GM18508 (cell line): Measurements from ENCODE around the gene LPXN.

Experiments used
- ATAC-seq: cut with Tn5 transposase; IDR thresholded peaks from one replicate; pipeline ENCODE4 v1.9.1; 2021; ENCODE audit warnings: moderate number of reproducible peaks; ENCODE audit not compliant: insufficient read depth, unreplicated experiment

LPXN gene

GRCh38 chr11:58525037-58525614 is 50.5 kb downstream of the LPXN start:
- ATAC-seq, result peak; percentile 76

- ATAC-seq, result peak; percentile 25
Observed at GRCh38 chr11:58524232-58525036, 51.2 kb downstream of the LPXN start.

DNA sequence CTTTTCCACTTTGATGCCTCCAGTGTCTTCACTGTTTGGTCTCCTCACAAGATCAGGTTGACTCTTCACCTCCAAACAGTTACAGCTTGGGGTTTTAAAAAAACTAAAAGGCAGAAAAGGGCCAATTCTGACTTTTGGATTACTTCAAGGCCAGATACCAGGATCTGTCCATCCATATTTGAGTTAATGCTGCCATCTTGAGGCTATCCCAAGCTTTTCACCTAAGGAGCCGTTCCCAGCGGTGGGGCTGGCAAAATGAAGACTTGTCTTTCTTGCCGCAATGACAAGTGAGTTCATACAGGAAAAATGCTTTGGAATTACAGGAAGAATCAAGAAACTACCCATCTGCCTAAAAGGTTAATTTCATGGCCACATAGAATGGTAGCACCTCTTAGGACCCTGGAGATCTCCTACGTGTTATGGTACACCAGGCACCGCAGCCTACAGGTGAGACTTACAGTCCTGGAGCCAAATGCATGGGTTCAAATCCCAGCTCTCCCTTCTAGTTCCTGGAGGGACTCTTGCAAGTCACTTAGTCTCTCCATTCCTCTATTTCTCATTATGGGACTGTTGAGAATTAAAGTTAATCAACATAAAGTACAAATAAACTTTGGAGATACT is 61.8 kb downstream of the LPXN start:
- ATAC-seq, result no peak

- no peak for ATAC-seq
Observed at GRCh38 chr11:58511636-58512035, 64.0 kb downstream of the LPXN start.

DNA sequence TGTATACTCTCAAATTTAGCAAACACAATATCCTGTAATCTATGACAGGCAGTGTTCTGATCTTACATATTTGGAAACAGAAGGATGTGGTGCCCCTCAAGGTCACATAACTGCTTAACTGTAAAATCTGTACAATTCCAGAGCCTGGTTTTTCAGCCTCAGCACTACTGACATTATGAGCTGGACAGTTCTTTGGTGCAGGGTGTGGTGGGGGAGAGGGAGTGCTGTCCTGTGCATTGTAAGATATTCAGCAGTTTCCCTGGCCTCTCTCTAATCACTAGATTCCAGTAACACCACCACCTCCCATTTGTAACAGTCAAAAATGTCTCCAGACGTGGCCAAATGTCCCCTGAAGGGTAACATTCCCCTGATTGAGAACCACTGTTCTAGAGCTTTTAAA is 65.9 kb downstream of the LPXN start:
- no peak for ATAC-seq

GRCh38 chr11:58508814-58509213 is 66.8 kb downstream of the LPXN start:
- ATAC-seq, result no peak

- ATAC-seq, result no peak
Observed at GRCh38 chr11:58508005-58508404, 67.7 kb downstream of the LPXN start, which contains the start of gene OR5B21. OR5B21 (minus strand) TSS chr11:58508105; CDS start chr11:58508105, 0 bp downstream.

DNA sequence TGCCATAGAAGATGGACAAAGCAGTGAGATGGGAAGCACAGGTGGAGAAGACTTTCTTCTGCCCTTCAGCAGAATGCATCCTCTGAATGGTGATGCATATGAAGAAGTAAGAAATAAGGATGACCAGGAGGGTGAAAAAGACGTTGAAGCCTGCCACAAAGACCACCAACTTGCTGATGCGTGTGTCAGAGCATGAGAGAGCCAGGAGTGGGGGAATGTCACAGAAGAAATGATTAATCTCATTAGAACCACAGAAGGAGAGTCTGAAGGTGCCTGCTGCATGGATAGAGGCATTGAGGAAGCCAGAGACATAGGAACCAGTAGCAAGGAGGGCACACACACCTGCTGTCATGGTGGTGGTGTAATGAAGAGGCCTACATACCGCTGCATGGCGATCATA is 68.3 kb downstream of the LPXN start:
- no peak for ATAC-seq

GRCh38 chr11:58506935-58507334 is 68.7 kb downstream of the LPXN start:
- ATAC-seq, result no peak

DNA sequence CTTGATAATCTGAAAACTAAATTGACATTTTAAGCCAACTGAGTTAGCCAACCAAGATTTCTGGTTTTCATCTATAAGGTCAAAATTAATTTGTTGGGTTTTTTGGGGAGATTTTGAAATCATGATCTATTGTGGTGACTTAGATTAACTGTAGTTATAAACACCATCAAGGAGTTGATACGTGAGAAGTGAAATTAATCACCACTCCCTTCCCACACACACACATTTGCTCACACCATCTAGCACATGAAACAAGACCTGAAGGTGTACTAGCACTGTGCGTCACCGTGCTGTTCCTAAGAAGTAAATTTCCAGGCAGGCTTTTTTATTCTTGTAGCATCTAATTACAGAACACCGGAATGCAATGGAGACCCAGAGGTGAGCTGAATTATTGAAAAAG is 69.8 kb downstream of the LPXN start:
- ATAC-seq, result no peak

- ATAC-seq, result no peak
Observed at GRCh38 chr11:58504232-58504631, 71.4 kb downstream of the LPXN start.

DNA sequence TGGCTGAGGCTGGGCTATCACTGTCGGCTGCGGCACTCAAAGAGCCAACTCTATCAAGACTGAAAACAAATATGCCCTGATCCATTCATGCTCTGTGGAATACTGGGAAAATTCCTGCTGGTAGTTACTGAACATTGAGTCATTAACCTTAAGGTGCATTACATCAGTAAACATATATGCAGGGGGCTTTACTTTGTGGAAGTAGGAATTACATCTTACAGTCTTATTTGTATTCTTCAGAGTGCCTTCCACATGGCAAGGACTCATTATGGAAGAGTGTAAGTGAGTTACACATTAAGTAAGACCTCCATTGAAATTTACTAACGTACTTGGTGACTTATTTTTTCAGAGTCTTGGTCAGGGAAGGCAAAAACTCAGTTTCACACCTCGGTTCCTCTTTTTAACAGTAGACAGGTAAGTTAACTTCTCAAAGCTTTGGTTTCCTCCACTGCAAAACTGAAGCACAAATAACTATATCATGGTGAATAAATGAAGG is 72.2 kb downstream of the LPXN start:
- peak; percentile 93 for ATAC-seq

DNA sequence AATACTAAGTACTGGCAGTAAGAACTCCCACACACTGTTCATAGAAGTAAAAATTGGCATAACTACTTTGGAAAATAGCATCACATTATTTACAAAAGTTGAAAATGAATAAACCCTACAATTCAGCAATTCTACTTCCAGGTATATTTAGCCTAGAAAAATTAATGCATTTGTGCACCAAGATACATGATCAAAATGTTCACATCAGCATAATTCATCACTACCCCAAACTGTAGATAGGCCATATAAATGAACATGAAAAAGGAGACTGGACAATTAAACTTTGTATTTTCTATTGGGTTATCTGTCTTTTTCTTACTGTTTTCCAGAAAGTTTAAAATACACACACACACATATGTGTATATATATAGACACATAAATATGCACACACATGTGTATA is 73.7 kb downstream of the LPXN start:
- ATAC-seq, result no peak

- no peak for ATAC-seq
Observed at GRCh38 chr11:58498464-58498863, 77.2 kb downstream of the LPXN start.

- ATAC-seq, result no peak
Observed at GRCh38 chr11:58497951-58498350, 77.7 kb downstream of the LPXN start.

- peak; percentile 42 for ATAC-seq
Observed at GRCh38 chr11:58495906-58496305, 79.8 kb downstream of the LPXN start.

DNA sequence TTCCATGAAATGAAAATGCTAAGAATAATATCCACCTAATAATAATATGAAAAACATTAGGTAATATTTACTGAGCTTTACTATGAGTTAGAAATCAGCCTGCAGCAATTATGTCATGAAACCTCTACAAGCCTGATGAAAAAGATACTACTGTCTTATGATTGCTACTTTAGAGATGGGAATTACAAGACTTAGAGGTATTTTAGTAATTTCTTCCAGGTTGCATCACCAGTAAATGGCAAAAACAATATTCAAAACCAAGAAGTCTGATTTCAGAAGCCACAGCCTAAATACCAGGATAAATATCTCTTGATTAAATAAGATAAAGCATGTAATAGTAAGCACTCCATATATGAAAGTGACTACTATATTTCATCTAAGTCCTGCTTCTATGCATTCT is 81.6 kb downstream of the LPXN start:
- no peak for ATAC-seq

DNA sequence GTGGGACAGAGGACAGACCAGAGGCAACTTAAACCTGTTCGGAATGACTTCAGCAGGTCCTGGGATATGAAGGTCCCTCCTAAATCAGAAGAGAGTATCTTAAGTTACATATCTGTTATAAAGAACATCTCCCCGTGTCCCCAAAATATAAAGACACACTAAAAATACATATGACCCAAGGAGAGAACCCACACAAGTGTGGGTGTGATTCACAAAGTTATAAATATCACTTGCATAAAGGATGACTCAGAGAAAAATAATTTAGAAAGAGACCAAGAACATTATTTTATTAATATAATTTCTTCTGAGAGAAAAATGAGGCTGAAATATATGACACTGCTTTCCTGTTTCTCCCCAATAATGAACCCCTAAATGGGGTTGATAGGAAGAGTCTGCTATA is 82.0 kb downstream of the LPXN start:
- no peak for ATAC-seq

GRCh38 chr11:58490827-58491226 is 84.8 kb downstream of the LPXN start:
- ATAC-seq, result no peak

DNA sequence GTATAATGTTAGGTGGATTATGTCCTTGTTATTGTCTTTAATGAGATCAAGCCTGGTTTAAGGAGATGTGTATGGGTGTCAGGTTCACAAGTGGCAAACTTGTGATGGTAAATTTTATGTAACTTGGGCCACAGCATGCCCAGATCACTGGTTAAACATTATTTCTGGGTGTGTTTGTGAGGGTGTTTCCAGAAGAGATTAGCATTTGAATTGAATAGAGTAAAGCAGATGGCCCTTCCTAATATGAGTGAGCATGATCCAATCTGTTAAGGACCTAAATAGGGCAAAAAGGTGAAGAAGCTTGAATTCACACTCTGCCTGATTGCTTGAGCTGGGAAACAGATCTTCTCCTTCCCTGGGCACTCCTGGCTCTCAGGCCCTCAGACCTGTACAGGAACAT is 88.5 kb downstream of the LPXN start:
- no peak for ATAC-seq

DNA sequence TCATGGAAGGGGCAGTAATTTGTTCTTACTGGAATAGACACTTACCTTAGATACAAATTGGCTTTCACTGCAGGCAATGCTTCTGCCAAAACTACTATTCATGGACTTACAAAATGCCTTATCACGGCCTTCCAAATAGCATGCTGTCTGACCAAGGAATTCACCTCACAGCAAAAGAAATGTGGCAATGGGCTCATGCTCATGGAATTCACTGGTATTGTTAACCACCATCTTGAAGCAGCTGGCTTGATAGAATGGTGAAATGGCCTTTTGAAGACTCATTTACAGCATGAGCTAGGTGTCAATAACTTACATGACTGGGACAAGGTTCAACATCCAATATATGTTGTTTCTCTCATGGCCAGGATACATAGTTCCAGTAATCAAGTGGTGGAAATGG is 89.7 kb downstream of the LPXN start:
- ATAC-seq, result no peak
